Prostate gland (tissue), 2 donors: Measurements from ENCODE around the gene USP25. TPM values are rescaled to one million over a fixed set of nuclear protein-coding genes. Genes with fewer than 3 reads are reported as not detected.

ENCODE experiments used
- DNase-seq: peaks from one replicate; pipeline ENCODE4 v3.0.0-alpha.2; 2019; ENCODE audit warnings: low spot score
- H3K27ac ChIP-seq, 2 donors: fragments of 200-600 bp; sonication (generic); 2 replicates each; pipeline ENCODE4 v1.5.1; 2017 to 2019
- H3K27me3 ChIP-seq: fragments of 200-600 bp; sonication (generic); replicated peaks from 2 replicates; pipeline ENCODE4 v1.5.1; 2019; ENCODE audit not compliant: insufficient read depth
- H3K36me3 ChIP-seq, 2 donors: fragments of 200-600 bp; sonication (generic); 1 replicate in 1 of 2; 2 replicates in 1 of 2; pipeline versions ENCODE4 v1.5.1 to v1.8.1; 2017 to 2019
- H3K4me1 ChIP-seq: fragments of 200-600 bp; sonication (generic); replicated peaks from 2 replicates; pipeline ENCODE4 v1.5.1; 2019
- H3K4me3 ChIP-seq, 2 donors: fragments of 200-600 bp; sonication (generic); 2 replicates each; pipeline ENCODE4 v1.5.1; 2017 to 2019
- H3K9me3 ChIP-seq: fragments of 200-600 bp; sonication (generic); 2 replicates; pipeline ENCODE4 v1.5.1; 2017
- POLR2A ChIP-seq: fragments of 450-650 bp; IDR thresholded peaks from one replicate; pipeline ENCODE4 v1.6.1; 2016; ENCODE audit warnings: antibody characterized with exemption, mild to moderate bottlenecking
- POLR2AphosphoS5 ChIP-seq: sonication (generic); formaldehyde crosslinking; IDR thresholded peaks from one replicate; pipeline ENCODE4 v1.6.1; 2017; ENCODE audit warnings: antibody characterized with exemption
- WGBS: methylation state at CpG from one replicate; pipeline ENCODE4 v1.1.5; 2018; 5-methylcytosine and 5-hydroxymethylcytosine counted together
- intact Hi-C: fragments of 100-400 bp; cut with DNase I; formaldehyde crosslinking; loops from one replicate; pipeline ENCODE4 v1.14.2; 2022
- total RNA-seq, 2 donors: library from RNA; depleted of rRNA; stranded (reverse); fragments of >200 nt; gene quantifications; one replicate each; pipeline ENCODE4 v1.1.0, GENCODE V29; 2016
- TF ChIP-seq, protein P1 (sequence below), 4 experiments: fragments of 200-600 bp in 2 of 4; fragments of 450-650 bp in 2 of 4; sonication (generic) in 2 of 4; IDR thresholded peaks; 1 replicate in 3 of 4; 2 replicates in 1 of 4; pipeline ENCODE4 v1.5.1; 2016 to 2019; ENCODE audit warnings: antibody characterized with exemption in 4 of 4, mild to moderate bottlenecking in 2 of 4, moderate library complexity in 2 of 4

USP25 gene
- total RNA-seq, 2 donors from 2014 or later: 30.4 to 49.3 TPM

DNA sequence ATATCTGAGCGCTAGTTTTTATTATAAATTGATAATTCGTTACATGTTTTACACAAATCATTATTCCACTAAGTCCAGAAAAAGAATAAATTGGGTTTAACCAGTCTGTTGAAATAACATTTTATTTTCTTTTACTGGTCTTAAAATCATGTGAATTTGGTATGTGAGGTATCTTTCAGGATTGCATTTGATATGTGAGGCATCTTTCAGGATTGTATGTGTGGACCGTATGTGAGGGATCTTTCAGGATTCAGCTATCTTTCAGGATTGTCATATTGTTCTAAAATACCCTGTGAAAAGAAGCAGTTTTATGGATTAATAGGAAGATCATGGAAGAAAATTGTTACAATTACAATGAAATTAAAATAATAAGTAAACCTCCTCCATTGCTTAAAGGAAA lies 42.9 kb downstream of the USP25 start:
- Histone ChIP-seq H3K27ac (no peak overlapping the region), H3K27me3 (no peaks in the 10 kb centered on the region), H3K36me3 (no peaks in the 10 kb centered on the region), H3K4me3 (no peak overlapping the region), H3K4me1 (no peaks in the 10 kb centered on the region), H3K9me3 (no peaks in the 10 kb centered on the region)
- intact Hi-C loops: no loop called here
- no peak for DNase-seq
- WGBS: 89% methylated on average over 3 of the region's 3 CpGs
- TF ChIP-seq POLR2AphosphoS5: no peak

DNA sequence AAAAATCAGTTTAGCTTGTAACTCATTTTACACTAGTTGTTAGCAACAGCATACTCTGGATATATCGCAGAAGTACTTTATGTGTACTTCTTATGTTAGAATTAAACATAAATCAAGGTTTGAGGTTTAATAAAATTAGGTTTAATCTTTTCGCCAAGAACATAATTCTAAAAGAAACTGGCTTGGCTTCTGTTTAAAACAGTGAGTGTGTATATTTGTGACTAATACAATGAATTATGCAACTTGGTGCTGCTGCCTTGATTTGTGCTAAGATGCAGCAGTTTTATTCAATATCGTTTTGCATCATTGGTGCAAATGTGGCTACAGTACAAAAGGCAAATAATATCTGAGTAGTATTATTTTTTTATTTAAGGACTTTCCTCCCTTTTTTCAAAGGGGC lies 44.8 kb downstream of the USP25 start:
- WGBS: 63% methylated on average over 3 of the region's 3 CpGs
- H3K9me3 ChIP-seq: no peaks in the 10 kb centered on the region
- no peaks in the 10 kb centered on the region for H3K4me1 ChIP-seq
- TF ChIP-seq, protein P1, sequence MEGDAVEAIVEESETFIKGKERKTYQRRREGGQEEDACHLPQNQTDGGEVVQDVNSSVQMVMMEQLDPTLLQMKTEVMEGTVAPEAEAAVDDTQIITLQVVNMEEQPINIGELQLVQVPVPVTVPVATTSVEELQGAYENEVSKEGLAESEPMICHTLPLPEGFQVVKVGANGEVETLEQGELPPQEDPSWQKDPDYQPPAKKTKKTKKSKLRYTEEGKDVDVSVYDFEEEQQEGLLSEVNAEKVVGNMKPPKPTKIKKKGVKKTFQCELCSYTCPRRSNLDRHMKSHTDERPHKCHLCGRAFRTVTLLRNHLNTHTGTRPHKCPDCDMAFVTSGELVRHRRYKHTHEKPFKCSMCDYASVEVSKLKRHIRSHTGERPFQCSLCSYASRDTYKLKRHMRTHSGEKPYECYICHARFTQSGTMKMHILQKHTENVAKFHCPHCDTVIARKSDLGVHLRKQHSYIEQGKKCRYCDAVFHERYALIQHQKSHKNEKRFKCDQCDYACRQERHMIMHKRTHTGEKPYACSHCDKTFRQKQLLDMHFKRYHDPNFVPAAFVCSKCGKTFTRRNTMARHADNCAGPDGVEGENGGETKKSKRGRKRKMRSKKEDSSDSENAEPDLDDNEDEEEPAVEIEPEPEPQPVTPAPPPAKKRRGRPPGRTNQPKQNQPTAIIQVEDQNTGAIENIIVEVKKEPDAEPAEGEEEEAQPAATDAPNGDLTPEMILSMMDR (IDR thresholded peaks at IDR 0.05): no peak
- TF ChIP-seq POLR2AphosphoS5: no peak
- TF ChIP-seq POLR2A: no peak
- no peak overlapping the region for H3K27ac ChIP-seq
- H3K4me3 ChIP-seq: no peak overlapping the region
- H3K27me3 ChIP-seq: no peaks in the 10 kb centered on the region
- H3K36me3 ChIP-seq: no peaks in the 10 kb centered on the region
- DNase-seq: no peak
- intact Hi-C loops: no loop called here

DNA sequence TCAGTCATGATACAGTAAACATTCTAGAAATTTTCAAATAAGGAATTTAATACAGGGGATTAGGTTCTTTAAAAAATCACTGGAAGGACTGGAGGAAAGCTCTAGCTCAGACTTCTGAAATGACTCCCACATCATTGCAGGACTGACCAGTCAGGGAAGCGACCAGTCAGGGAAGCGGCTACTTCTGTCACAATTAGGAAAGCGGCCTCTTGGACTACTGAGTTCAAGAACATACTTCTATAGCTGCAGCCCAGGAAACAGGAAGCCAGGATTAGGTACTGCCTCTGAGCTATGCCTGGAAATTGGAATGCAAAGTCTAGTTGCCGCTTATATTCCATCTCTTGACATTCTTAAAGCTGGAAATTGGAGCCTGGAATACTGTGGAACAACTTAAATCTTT lies 45.5 kb downstream of the USP25 start:
- Histone ChIP-seq H3K27me3 (no peaks in the 10 kb centered on the region), H3K4me3 (no peak overlapping the region), H3K4me1 (no peaks in the 10 kb centered on the region), H3K36me3 (no peaks in the 10 kb centered on the region), H3K9me3 (no peaks in the 10 kb centered on the region), H3K27ac (no peak overlapping the region)
- 95% methylated on average over 4 of the region's 4 CpGs for WGBS
- no peak for DNase-seq
- intact Hi-C loops: no loop called here
- TF ChIP-seq, protein P1 (IDR thresholded peaks at IDR 0.05): no peak
- no peak for TF ChIP-seq POLR2A
- no peak for TF ChIP-seq POLR2AphosphoS5

DNA sequence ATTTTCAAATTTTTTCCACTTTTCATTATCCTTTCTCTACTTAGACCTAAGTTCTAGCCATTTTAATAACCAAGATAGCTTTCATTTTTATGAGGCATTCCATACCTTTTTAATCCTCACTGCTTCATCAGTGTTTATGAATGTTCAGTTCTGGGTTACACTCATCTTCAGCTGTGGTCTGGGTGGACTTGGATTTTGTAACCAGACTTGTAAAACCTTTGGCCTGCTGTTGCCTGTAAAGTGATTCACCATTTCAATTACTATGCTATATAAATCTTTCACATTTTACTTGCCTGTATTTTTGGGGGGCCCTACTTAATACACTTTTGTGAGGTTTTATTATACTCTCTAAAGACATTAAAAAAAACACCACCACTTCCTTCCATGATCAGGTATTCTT lies 46.2 kb downstream of the USP25 start:
- no peak overlapping the region for H3K4me3 ChIP-seq
- H3K4me1 ChIP-seq: no peaks in the 10 kb centered on the region
- intact Hi-C loops: no loop called here
- no peaks in the 10 kb centered on the region for H3K9me3 ChIP-seq
- no peaks in the 10 kb centered on the region for H3K36me3 ChIP-seq
- no peaks in the 10 kb centered on the region for H3K27me3 ChIP-seq
- TF ChIP-seq POLR2AphosphoS5 (no peak), POLR2A (no peak)
- TF ChIP-seq, protein P1 (IDR thresholded peaks at IDR 0.05): no peak
- no peak for DNase-seq
- H3K27ac ChIP-seq: no peak overlapping the region

DNA sequence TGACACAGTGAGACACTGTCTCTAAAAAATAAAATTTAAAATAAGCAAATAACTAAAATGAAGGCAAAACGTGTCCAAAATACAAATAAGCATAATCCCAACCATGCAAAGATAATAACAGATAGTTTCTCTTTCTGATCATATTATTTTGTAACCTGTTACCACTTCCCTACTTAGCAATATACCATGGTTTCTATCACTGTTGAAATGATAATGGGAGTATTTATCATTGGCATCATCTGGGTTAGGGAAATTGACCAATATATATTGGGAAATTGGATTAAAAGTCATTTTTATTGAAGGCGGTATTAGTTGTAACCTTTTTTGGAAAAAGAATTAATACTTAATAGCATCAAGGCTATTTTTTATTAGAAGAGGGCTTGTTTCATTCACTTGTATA lies 47.0 kb downstream of the USP25 start:
- Histone ChIP-seq H3K4me3 (no peak overlapping the region), H3K27ac (no peak overlapping the region), H3K27me3 (no peaks in the 10 kb centered on the region), H3K4me1 (no peaks in the 10 kb centered on the region), H3K36me3 (peaks cover 0 to 5% of the 10 kb centered on the region in 2 donors), H3K9me3 (no peaks in the 10 kb centered on the region)
- intact Hi-C loops: no loop called here
- 89% methylated on average over 2 of the region's 2 CpGs for WGBS
- DNase-seq: no peak
- TF ChIP-seq POLR2AphosphoS5 (no peak), POLR2A (no peak)
- TF ChIP-seq, protein P1 (IDR thresholded peaks at IDR 0.05): no peak
